ENCODE results near the gene CNDP2. TPM values are rescaled to one million over a fixed set of nuclear protein-coding genes. Genes with fewer than 3 reads are reported as not detected.
"Not testable (repeated sequence)": the region's sequence is repeated elsewhere in the genome, so short reads cannot be mapped to it uniquely, and the experiment has no call there.

The CNDP2 gene
- total RNA-seq, 4 donors from 2014 or later = 37.5 to 48.9 (median 48.0) TPM

GRCh38 chr18:74498712-74499627 lies 2.8 kb downstream of the CNDP2 start:
- 85 to 87% methylated on average over 8 to 13 of the region's 14 CpGs for whole genome bisulfite sequencing, 2 donors (ENCODE audit: low coverage in 1 of 2)
- no peak for TF ChIP-seq POLR2A (IDR thresholded peaks at IDR 0.05)
- TF ChIP-seq CTCF (IDR thresholded peaks at IDR 0.05) = no peak
- no peak for TF ChIP-seq POLR2AphosphoS5 (IDR thresholded peaks at IDR 0.05)
- TF ChIP-seq EP300 (IDR thresholded peaks at IDR 0.05) = no peak
- peaks cover 0 to 37% of the 10 kb centered on the region in 2 donors for H3K36me3 ChIP-seq

DNA sequence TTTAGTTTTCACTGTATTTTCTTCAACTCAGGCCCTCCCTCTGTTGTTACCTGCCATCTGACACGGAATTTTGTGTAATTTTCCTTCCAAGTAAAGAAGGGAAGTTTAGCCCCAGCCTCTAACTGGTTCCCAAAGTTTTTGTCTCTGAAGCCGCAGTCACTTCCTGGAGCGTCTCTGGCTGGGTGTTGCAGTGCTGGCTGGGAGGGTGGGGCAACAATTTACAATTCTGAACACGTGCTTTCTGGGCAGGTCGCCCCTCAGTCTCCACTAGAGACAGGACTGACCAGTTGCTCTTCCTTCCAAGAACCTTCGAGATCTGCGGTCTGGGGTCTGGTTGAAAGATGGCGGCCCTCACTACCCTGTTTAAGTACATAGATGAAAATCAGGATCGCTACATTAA lies 3.5 kb downstream of the CNDP2 start:
- H3K27ac ChIP-seq = peak overlapping the region; percentile 12 to 57 (median 52)
- no peak for TF ChIP-seq CTCF (IDR thresholded peaks at IDR 0.05)
- no peak for TF ChIP-seq EP300 (IDR thresholded peaks at IDR 0.05)
- no peak for TF ChIP-seq POLR2AphosphoS5 (IDR thresholded peaks at IDR 0.05)
- TF ChIP-seq POLR2A (IDR thresholded peaks at IDR 0.05) = no peak
- no peak for ATAC-seq
- no peaks in the 10 kb centered on the region for H3K9me3 ChIP-seq
- H3K4me1 ChIP-seq = peaks cover 0 to 33% (median 10%) of the 10 kb centered on the region in 3 donors
- peaks cover 0 to 43% of the 10 kb centered on the region in 2 donors for H3K36me3 ChIP-seq
- no peaks in the 10 kb centered on the region for H3K27me3 ChIP-seq
- H3K4me3 ChIP-seq = peak overlapping the region in 1 of 2 donors; percentile 17
- 54 to 79% methylated on average over 2 to 3 of the region's 9 CpGs for WGBS, 2 donors (ENCODE audit: low coverage in 1 of 2)

More at GRCh38 chr18:74498712-74499627, 2.8 kb downstream of the CNDP2 start:
- ATAC-seq = no peak
- H3K27me3 ChIP-seq = no peaks in the 10 kb centered on the region
- peak overlapping the region; percentile 12 to 57 (median 52) for H3K27ac ChIP-seq
- H3K9me3 ChIP-seq = no peaks in the 10 kb centered on the region
- peak overlapping the region in 1 of 2 donors; percentile 17 for H3K4me3 ChIP-seq
- H3K4me1 ChIP-seq = peaks cover 0 to 33% (median 10%) of the 10 kb centered on the region in 3 donors

GRCh38 chr18:74500372-74500771 lies 4.2 kb downstream of the CNDP2 start:
- WGBS, 2 donors (ENCODE audit: low coverage in 1 of 2) = 78 to 79% methylated on average over 4 to 6 of the region's 6 CpGs
- no peaks in the 10 kb centered on the region for H3K27me3 ChIP-seq
- ATAC-seq = no peak
- peak overlapping the region in 1 of 2 donors; percentile 18 for H3K4me3 ChIP-seq
- H3K4me1 ChIP-seq = peaks cover 0 to 29% (median 10%) of the 10 kb centered on the region in 3 donors
- H3K27ac ChIP-seq = no peak overlapping the region
- H3K9me3 ChIP-seq = no peaks in the 10 kb centered on the region
- H3K36me3 ChIP-seq = peaks cover 0 to 50% of the 10 kb centered on the region in 2 donors
- TF ChIP-seq EP300 (IDR thresholded peaks at IDR 0.05) = no peak
- no peak for TF ChIP-seq POLR2A (IDR thresholded peaks at IDR 0.05)
- no peak for TF ChIP-seq CTCF (IDR thresholded peaks at IDR 0.05)
- TF ChIP-seq POLR2AphosphoS5 (IDR thresholded peaks at IDR 0.05) = no peak

GRCh38 chr18:74500774-74501173 lies 4.6 kb downstream of the CNDP2 start:
- ATAC-seq, H3K27ac ChIP-seq, H3K9me3 ChIP-seq, H3K27me3 ChIP-seq: not testable (repeated sequence)
- H3K36me3 ChIP-seq = peaks cover 0 to 54% of the 10 kb centered on the region in 2 donors
- H3K4me3 ChIP-seq = peak overlapping the region in 1 of 2 donors; percentile 18
- 82 to 90% methylated on average over 5 to 8 of the region's 8 CpGs for WGBS, 2 donors (ENCODE audit: low coverage in 1 of 2)
- peaks cover 0 to 28% (median 10%) of the 10 kb centered on the region in 3 donors for H3K4me1 ChIP-seq

DNA sequence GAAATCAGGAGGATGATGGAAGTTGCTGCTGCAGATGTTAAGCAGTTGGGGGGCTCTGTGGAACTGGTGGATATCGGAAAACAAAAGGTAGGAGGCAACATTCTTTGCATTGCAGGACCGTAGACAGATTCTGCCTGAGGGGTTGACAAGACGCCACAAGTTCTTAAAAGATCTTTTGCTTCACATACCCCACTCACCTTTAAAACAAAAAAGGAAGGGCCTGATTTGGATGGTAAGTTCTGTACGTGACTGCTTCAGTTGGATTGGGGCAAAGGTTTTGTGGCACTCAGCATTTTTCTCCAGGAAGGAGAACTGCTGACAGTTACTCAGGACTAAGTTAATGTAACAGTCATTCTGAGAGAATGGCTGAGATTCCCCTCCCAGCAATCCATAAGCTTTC lies 5.2 kb downstream of the CNDP2 start:
- H3K36me3 ChIP-seq = peaks cover 0 to 60% of the 10 kb centered on the region in 2 donors
- H3K9me3 ChIP-seq = no peaks in the 10 kb centered on the region
- ATAC-seq = no peak
- no peak overlapping the region for H3K27ac ChIP-seq
- H3K4me1 ChIP-seq = peaks cover 0 to 33% (median 10%) of the 10 kb centered on the region in 3 donors
- WGBS, 2 donors (ENCODE audit: low coverage in 1 of 2) = 83 to 100% methylated on average over 1 to 2 of the region's 4 CpGs
- H3K4me3 ChIP-seq = no peak overlapping the region
- TF ChIP-seq EP300 (IDR thresholded peaks at IDR 0.05) (no peak), POLR2AphosphoS5 (IDR thresholded peaks at IDR 0.05) (no peak), CTCF (IDR thresholded peaks at IDR 0.05) (no peak), POLR2A (IDR thresholded peaks at IDR 0.05) (no peak)
- H3K27me3 ChIP-seq = no peaks in the 10 kb centered on the region
